ENCODE measurements around the gene EXOC8.
A peak's percentile ranks its signal among the peaks of the same experiment; 100 is the strongest.

EXOC8 gene, protein sequence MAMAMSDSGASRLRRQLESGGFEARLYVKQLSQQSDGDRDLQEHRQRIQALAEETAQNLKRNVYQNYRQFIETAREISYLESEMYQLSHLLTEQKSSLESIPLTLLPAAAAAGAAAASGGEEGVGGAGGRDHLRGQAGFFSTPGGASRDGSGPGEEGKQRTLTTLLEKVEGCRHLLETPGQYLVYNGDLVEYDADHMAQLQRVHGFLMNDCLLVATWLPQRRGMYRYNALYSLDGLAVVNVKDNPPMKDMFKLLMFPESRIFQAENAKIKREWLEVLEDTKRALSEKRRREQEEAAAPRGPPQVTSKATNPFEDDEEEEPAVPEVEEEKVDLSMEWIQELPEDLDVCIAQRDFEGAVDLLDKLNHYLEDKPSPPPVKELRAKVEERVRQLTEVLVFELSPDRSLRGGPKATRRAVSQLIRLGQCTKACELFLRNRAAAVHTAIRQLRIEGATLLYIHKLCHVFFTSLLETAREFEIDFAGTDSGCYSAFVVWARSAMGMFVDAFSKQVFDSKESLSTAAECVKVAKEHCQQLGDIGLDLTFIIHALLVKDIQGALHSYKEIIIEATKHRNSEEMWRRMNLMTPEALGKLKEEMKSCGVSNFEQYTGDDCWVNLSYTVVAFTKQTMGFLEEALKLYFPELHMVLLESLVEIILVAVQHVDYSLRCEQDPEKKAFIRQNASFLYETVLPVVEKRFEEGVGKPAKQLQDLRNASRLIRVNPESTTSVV

DNA sequence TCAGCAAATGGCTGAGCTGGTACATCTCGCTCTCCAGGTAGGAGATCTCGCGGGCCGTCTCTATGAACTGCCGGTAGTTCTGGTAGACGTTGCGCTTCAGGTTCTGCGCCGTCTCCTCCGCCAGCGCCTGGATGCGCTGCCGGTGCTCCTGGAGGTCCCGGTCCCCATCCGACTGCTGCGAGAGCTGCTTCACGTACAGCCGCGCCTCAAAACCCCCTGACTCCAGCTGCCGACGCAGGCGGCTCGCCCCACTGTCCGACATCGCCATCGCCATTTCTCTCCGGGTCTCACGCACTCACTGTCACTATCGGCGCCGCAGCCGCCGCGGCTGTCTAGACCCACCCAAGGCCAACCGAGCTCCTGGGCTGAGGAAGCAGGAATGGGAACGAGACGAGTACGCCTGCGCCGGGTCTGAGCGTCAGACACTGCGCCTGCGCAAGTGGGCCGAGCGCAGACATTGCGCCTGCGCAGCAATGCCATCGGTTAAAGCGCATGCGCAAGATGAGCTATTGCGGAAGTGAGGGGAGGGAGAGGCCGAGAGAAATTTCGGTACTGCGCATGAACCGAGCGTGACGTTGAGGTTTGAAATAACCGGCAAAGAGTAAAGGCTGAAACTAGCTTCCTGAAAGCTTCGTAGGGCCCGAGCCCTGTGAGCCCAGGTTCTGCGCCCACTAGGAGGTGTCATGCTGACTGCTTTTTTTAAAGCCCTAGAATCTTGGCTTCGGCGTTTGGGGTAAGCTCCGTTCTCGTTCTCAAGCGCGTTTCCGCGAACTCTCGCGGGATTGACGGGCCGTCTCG is at the start of gene EXOC8:
EXOC8 (minus strand) TSS at position 381 of the 798 bp plus-strand sequence; CDS start at position 274, 107 bp downstream.
- DNase-seq, result peak; percentile 96

- no peak for DNase-seq
Measured at GRCh38 chr1:231386466-231386865, 48.8 kb upstream of the EXOC8 start.

DNA sequence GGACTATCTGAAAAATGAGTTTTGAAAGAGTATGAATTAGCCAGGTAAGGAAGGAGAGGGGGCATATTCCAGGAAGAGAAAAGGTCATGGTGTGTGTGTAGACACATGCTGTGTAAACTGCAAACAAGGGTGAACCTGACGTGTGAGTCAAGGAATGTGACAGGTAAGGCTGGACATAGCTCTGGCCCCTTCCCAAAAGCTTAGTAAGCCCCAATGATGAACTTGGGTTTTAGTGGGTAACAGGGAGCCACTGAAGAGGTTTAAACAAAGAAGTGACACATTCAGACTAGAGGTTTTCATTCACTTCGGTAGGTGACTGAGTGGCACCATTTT is 47.7 kb upstream of the EXOC8 start:
- DNase-seq, result no peak

DNA sequence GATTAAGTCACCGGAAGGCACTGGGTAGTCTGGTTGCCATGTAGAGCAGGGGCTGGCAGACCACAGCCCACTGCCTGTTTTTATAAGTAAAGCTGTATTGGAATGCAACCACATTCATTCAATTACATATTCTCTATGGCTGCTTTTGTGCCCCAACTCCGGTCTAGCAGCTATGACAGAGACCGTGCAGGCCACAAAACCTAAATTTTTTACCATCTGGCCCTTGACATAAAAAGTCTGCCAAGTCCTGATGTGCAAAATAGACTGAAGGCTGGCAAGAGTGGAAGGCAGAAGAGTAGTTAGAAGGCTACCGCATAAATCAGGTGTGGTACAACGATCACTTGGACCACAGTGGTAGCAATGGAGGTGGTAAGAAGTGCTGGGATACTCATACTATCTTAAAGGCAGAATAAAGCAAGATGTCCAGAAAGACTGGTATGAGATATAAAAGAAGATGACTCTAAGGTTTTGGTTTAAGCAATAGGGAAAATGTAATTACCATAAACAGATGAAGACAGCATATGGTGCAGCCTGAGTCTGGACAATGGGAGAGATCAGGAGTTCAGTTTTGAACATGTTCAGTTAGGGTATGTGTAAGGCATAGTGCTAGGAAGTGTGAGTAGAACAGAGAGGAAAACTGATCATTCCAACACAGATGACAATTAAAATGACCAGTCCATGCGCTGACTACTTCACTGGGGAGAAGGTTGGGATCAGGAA is 47.2 kb upstream of the EXOC8 start:
- DNase-seq, result no peak

DNA sequence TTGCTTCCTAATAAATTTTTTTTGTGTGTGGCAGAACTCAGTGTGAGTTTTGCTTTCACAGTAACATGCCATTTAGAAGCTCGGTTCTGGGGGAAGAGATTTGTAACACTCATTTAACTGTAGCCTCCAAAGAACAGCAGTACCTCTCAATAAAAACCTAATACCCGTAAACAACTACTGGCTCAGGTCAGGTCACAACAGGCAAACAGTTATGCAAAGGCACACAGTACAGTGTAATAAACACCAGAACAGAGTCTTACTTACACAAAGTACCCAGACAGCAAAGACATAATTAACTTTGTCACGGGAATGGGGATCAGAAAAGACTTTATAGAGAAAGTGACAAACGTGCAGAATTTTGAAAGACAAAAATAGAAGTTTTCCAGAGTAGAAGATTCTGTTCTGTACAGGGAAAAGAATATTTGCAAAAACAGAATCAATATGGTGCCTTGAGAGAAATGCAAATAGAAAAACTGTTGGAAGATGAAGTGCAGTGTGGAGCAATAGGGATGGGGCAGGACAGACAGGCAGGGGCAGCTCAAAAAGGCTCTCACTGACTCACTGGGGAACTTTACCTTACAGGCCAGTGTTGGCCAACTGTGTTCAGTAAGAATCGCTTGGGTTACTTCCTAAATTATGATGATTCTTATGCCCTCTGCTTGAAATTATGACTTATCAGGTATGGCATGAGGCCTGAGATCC is 45.7 kb upstream of the EXOC8 start:
- DNase-seq, result peak; percentile 1

GRCh38 chr1:231382426-231382825 is 44.8 kb upstream of the EXOC8 start:
- no peak for DNase-seq

DNA sequence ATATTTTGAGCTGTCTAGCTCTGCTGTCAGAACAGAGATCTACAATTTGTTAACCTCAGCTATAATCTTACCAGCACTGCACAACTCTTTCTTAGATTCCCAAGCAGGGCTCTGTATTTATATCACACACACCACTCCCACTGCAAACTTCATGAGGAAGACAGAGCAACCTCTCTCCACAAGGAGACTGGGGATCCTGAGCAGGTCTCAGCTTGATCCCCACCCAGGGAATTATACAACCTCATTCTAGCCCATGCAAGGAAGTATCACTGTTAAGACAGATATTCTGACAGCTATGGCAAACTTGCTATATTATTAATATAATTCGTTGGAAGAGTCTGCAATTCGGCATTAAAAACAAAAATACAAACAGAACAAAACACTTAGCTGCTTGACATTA is 44.1 kb upstream of the EXOC8 start:
- no peak for DNase-seq

GRCh38 chr1:231376875-231377549 is 39.4 kb upstream of the EXOC8 start:
- no peak for DNase-seq

DNA sequence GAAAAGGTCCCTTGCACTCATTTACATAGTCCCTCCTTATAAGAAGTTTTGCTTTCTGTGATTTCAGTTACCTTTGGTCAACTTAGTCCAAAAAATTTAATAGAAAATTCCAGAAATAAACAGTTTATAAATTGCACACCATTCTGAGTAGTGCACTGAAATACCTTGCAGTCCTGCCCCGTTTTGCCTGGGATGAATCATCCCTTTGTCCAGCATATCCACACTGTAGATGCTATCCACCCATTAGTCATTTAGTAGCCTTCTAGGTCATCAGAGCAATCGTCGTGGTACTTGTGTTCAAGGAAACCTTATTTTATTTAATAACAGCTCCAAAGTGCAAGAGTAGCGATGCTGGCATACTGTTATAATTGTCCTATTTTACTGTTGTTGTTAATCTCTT is 38.4 kb upstream of the EXOC8 start:
- DNase-seq, result no peak

DNA sequence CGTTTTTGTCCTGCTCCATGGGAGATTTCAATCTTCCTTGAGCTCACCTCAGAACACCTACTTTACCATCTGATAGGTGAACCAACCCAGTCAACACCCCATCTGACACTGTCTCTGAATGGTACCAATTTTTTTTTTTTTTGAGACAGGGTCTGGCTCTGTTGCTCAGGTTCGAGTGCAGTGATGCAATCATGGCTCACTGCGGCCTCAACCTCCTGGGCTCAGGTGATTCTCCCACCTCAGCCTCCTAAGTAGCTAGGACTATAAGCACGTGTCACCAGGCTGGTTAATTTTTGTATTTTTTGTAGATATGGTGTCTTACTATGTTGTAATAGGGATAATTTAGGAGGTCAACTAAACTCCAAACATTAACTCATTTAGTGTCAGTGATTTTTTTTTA is 36.7 kb upstream of the EXOC8 start:
- DNase-seq, result no peak

DNA sequence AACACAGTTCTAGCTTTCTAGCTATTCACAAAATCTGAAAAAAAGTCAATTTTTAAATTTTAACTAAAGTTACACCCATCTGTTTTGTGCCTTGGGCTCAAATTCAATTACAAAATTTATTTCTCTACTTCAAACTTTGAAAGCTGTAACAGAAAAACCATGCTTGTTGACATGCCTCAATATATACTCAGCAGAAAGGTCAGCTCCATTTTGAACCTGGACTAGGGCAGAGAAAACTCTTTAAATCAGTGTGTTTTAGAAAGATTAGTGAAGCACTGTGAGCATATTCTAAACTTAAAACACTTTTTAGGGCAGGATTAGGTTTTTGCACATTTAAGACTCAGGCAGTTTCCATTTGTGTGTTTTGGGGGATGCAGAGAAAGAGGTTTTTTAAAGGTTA is 34.8 kb upstream of the EXOC8 start:
- no peak for DNase-seq

DNA sequence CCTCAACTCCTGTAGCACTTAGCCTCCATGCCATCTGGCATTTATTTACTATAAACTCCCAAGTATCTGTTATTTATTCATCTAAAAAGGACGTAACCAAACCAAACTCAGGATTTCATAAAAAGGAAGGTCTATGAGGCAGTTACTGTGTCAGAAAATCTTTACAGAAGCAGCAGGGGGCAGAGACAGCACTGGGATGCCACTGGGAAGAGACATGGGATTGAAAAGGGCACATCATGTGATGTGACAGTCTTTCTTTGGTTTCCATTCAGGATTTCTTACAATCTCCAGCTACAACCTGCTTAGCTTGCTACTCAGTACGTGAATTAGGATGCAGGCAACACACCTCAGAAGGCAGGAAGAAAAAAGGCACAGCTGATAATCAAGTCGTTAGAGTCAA is 31.6 kb upstream of the EXOC8 start:
- no peak for DNase-seq

GRCh38 chr1:231364192-231364591 is 26.5 kb upstream of the EXOC8 start:
- DNase-seq, result no peak

- no peak for DNase-seq
Measured at GRCh38 chr1:231363624-231364023, 26.0 kb upstream of the EXOC8 start.

DNA sequence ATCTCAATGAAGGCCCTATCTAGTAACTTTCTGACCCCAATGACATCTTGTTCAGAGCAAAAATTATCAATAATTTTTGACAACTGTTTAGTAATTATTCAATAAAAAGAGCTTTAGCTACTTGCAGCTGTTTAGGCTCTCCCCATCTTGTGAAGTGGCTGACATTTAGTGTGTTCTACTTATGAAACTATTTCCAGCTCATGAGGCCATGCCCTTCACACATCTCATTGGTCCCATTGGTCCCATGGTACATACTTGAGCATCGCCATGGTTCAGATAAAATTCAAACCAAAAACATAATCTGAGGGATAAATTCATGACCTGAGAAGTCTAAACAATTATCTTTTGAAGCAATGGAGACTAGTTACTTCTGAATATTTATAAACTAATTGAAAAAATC is 24.7 kb upstream of the EXOC8 start:
- DNase-seq, result no peak

DNA sequence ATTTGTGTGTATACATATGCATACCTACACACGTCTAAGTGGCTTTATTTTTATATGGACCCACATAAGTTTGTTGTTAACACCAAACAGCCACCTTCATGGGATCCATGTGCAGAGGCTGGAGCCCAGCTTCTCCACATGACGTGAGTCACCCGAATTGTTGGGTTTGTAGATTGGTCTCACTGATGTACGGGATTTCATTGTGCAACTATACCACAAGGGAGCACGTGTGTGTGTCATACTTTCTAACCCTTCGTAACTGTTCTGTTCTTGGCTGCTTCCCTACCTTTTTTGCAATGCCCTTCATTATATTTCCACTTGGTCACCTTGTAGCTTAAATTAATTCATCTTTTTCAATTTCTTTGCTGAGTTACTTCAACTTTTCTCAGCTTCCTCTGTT is 21.5 kb upstream of the EXOC8 start:
- DNase-seq, result peak; percentile 3

GRCh38 chr1:231357831-231358354 is 20.2 kb upstream of the EXOC8 start:
- peak; percentile 4 for DNase-seq

DNA sequence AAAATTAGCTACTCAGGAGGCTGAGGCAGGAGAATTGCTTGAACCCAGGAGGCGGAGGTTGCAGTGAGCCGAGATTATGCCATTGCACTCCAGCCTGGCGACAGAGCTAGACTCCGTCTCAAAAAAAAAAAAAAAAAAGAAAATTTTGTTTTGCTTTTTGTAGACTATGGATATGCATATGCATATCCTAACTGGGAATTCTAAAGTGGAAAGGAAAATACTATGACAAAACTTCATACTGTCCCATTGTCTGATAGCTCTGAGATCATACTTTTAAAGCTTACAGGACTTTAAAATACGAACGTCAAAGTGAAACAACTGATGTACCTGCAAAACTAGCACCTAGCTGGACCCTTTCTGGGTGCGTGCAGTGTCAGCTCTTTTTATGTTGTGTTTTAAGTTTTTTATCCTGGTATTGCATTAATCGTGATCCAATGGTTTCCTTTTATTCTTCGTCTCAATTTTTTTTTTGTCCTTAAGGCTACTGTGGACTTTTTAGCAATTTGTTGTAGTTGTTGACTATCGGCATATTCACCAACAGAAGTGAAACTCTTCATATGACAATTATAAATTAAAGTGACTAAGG is 19.6 kb upstream of the EXOC8 start:
- no peak for DNase-seq

DNA sequence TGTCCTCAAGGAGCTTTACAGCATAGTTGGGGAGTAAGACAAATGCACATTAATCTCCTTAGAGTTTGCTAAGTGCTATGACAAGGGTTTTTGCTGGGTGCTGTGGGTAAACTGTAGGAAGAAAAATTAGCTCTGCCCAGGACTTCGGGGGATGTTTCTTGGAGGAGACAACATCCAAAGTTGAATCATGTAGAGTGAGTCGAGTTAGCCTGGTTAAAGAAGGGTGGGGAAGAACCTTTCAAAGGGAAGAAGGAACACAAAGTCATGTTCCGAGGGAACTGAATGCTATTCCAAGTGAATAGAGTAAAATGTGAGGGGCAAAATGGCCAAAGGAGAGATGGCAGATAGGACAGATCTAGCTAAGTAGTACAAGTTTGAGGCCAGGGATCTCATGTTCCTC is 17.5 kb upstream of the EXOC8 start:
- no peak for DNase-seq

GRCh38 chr1:231354330-231355020 is 16.8 kb upstream of the EXOC8 start:
- DNase-seq, result no peak

Data from CD4-positive, alpha-beta T cell treated with Interferon gamma for 1 hour (primary cell).